Caco-2 (cell line): ENCODE measurements around the gene FURIN. TPM values are rescaled to one million over a fixed set of nuclear protein-coding genes. Genes with fewer than 3 reads are reported as not detected.

Experiments
- BruUV-seq: library from RNA; stranded (reverse); fragments of 400-500 nt; replicated peaks from 2 replicates; lab custom pipeline; 2021; lab: Mats Ljungman, UMichigan
- CTCF ChIA-PET: fragments of 300-600 bp; sonication (Branson Sonifier 250); formaldehyde crosslinking; loops from one replicate; lab custom pipeline; 2022; ENCODE audit warnings: antibody characterized with exemption; lab: Charles Lee
- POLR2A ChIA-PET: fragments of 300-600 bp; sonication (Branson Sonifier 250); formaldehyde crosslinking; loops from one replicate; lab custom pipeline; 2022; ENCODE audit warnings: antibody characterized with exemption; lab: Charles Lee
- DNase-seq, 2 experiments: peaks; one replicate each; pipeline versions ENCODE4 v3.0.0 to v3.0.0-alpha.2; 2020 to 2022
- H3K27me3 ChIP-seq: replicated peaks from 2 replicates; pipeline ENCODE4 v1.6.0; 2011; ENCODE audit warnings: low read length; ENCODE audit not compliant: control insufficient read depth, insufficient read depth
- H3K36me3 ChIP-seq: 2 replicates; pipeline ENCODE4 v1.5.1; 2011; ENCODE audit warnings: low read length; ENCODE audit not compliant: control insufficient read depth, insufficient read depth
- H3K4me1 ChIP-seq: fragments of 250-450 bp; sonication (Bioruptor Pico); 2 replicates; pipeline ENCODE4 v1.5.1; 2020; ENCODE audit warnings: mild to moderate bottlenecking
- H3K4me3 ChIP-seq: 2 replicates; pipeline ENCODE4 v1.5.1; 2011; ENCODE audit warnings: low read depth, mild to moderate bottlenecking, control low read depth, low read length
- H3K9me3 ChIP-seq: fragments of 250-450 bp; sonication (Bioruptor Pico); 2 replicates; pipeline ENCODE4 v1.5.1; 2020; ENCODE audit warnings: mild to moderate bottlenecking, moderate library complexity
- H3K27ac Mint-ChIP-seq: one replicate; pipeline ENCODE4 v1.8.0; 2022; ENCODE audit warnings: mixed read lengths; ENCODE audit not compliant: unreplicated experiment
- H3K27me3 Mint-ChIP-seq: one replicate; pipeline ENCODE4 v1.8.0; 2022; ENCODE audit warnings: mixed read lengths; ENCODE audit not compliant: insufficient read depth, unreplicated experiment
- H3K36me3 Mint-ChIP-seq: one replicate; pipeline ENCODE4 v1.8.0; 2022; ENCODE audit warnings: mild to moderate bottlenecking, mixed read lengths; ENCODE audit not compliant: insufficient read depth, unreplicated experiment
- H3K4me1 Mint-ChIP-seq: one replicate; pipeline ENCODE4 v1.8.0; 2022; ENCODE audit warnings: low read depth, mixed read lengths; ENCODE audit not compliant: unreplicated experiment
- H3K4me3 Mint-ChIP-seq: one replicate; pipeline ENCODE4 v1.8.0; 2022; ENCODE audit warnings: mild to moderate bottlenecking, moderate library complexity, mixed read lengths; ENCODE audit not compliant: unreplicated experiment
- H3K9me3 Mint-ChIP-seq: one replicate; pipeline ENCODE4 v1.8.0; 2022; ENCODE audit warnings: mixed read lengths; ENCODE audit not compliant: unreplicated experiment
- intact Hi-C: fragments of 100-400 bp; cut with micrococcal nuclease; formaldehyde crosslinking; loops from one replicate; pipeline ENCODE4 v1.10.0; 2022; ENCODE audit not compliant: unreplicated experiment
- total RNA-seq: library from RNA; stranded (reverse); gene quantifications from 2 replicates; pipeline ENCODE4 v1.2.3, GENCODE V29; 2022
- TF ChIP-seq, protein P1 (sequence below), 2 experiments: fragments of 200-600 bp in 1 of 2; IDR thresholded peaks; 1 replicate in 1 of 2; 2 replicates in 1 of 2; pipeline versions ENCODE4 v1.5.1 to v1.8.0; 2011 to 2022; ENCODE audit warnings: antibody characterized with exemption in 1 of 2, control low read depth in 1 of 2, inconsistent platforms in 1 of 2, low read depth in 1 of 2, low read length in 1 of 2, mild to moderate bottlenecking in 1 of 2, moderate library complexity in 1 of 2; ENCODE audit not compliant: insufficient read depth in 1 of 2, severe bottlenecking in 1 of 2, unreplicated experiment in 1 of 2

Gene FURIN
- total RNA-seq, 1 experiment from 2014 or later = 43.0 TPM

DNA sequence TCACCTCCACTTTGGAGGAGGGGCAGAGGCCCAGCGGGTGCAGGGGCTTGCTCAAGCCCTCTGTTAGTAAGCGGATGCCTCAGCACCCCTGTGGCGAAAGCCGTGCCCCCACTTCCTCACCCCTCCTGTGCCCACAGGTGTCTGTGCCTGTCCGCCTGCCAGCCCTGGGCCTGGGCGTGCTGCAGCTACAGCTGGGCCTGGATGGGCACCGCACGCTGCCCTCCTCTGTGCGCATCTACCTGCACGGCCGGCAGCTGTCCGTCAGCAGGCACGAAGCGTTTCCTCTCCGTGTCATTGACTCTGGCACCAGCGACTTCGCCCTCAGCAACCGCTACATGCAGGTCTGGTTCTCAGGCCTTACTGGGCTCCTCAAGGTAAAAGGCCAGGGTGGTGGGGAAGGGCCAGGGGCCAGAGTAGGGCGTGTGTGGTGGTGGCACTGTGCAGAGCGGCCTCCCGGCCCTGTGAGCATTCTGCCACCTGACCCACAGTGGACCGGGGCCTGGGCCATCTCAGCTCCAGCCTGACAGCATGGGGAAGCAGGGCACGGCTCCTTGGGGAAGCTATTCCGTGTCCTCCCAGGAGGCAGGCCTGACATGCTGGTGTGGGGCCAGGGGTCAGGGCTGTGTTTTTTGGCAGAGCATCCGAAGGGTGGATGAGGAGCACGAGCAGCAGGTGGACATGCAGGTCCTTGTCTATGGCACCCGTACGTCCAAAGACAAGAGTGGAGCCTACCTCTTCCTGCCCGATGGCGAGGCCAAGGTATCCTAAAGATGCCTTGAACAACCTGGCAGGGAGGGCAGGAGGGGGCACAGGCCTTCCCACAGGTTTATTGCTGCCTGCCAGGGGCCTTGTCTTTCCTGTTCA, 43.8 kb downstream of the FURIN start:
- BruUV-seq = no TSS peak
- intact Hi-C loops = no loop called here
- Histone ChIP-seq H3K4me1 (no peaks in the 10 kb centered on the region), H3K9me3 (no peaks in the 10 kb centered on the region), H3K27me3 (no peaks in the 10 kb centered on the region), H3K36me3 (no peaks in the 10 kb centered on the region; the same call in 1 of the 2 replicates), H3K4me3 (no peak overlapping the region)
- peaks cover 15% of the 10 kb centered on the region for H3K36me3 Mint-ChIP-seq
- TF ChIP-seq, protein P1, sequence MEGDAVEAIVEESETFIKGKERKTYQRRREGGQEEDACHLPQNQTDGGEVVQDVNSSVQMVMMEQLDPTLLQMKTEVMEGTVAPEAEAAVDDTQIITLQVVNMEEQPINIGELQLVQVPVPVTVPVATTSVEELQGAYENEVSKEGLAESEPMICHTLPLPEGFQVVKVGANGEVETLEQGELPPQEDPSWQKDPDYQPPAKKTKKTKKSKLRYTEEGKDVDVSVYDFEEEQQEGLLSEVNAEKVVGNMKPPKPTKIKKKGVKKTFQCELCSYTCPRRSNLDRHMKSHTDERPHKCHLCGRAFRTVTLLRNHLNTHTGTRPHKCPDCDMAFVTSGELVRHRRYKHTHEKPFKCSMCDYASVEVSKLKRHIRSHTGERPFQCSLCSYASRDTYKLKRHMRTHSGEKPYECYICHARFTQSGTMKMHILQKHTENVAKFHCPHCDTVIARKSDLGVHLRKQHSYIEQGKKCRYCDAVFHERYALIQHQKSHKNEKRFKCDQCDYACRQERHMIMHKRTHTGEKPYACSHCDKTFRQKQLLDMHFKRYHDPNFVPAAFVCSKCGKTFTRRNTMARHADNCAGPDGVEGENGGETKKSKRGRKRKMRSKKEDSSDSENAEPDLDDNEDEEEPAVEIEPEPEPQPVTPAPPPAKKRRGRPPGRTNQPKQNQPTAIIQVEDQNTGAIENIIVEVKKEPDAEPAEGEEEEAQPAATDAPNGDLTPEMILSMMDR (IDR thresholded peaks at IDR 0.05; ENCODE audit: insufficient read depth in 1 of 2, low read depth in 1 of 2, low read length in 1 of 2, severe bottlenecking in 1 of 2, unreplicated experiment in 1 of 2) = no peak
- H3K27me3 Mint-ChIP-seq = no peaks in the 10 kb centered on the region
- DNase-seq = no peak
- H3K27ac Mint-ChIP-seq = no peak overlapping the region
- CTCF ChIA-PET = no interaction called here
- H3K9me3 Mint-ChIP-seq = no peaks in the 10 kb centered on the region
- POLR2A ChIA-PET = no interaction called here
- no peak overlapping the region for H3K4me3 Mint-ChIP-seq
- no peaks in the 10 kb centered on the region for H3K4me1 Mint-ChIP-seq

DNA sequence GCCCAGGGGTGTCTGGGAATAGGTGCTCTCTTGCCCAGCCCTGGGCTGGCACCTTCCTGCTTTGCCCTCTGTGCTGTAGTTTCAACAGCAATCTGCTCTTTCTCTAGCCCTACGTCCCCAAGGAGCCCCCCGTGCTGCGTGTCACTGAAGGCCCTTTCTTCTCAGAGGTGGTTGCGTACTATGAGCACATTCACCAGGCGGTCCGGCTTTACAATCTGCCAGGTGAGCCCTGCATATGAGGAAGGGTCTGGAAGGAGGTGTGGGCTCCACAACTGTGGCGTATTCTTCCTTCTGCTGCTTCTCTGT, 44.3 kb downstream of the FURIN start:
- Mint-ChIP-seq H3K4me3 (no peak overlapping the region), H3K27ac (no peak overlapping the region), H3K4me1 (no peaks in the 10 kb centered on the region), H3K9me3 (no peaks in the 10 kb centered on the region), H3K36me3 (peaks cover 21% of the 10 kb centered on the region), H3K27me3 (no peaks in the 10 kb centered on the region)
- ChIA-PET CTCF (no interaction called here), POLR2A (no interaction called here)
- BruUV-seq = no TSS peak
- DNase-seq = no peak
- Histone ChIP-seq H3K4me1 (no peaks in the 10 kb centered on the region), H3K4me3 (no peak overlapping the region), H3K27me3 (no peaks in the 10 kb centered on the region), H3K9me3 (no peaks in the 10 kb centered on the region), H3K36me3 (no peaks in the 10 kb centered on the region)
- TF ChIP-seq, protein P1 (IDR thresholded peaks at IDR 0.05; ENCODE audit: insufficient read depth in 1 of 2, low read depth in 1 of 2, low read length in 1 of 2, severe bottlenecking in 1 of 2, unreplicated experiment in 1 of 2) = no peak
- intact Hi-C loops = no loop called here

DNA sequence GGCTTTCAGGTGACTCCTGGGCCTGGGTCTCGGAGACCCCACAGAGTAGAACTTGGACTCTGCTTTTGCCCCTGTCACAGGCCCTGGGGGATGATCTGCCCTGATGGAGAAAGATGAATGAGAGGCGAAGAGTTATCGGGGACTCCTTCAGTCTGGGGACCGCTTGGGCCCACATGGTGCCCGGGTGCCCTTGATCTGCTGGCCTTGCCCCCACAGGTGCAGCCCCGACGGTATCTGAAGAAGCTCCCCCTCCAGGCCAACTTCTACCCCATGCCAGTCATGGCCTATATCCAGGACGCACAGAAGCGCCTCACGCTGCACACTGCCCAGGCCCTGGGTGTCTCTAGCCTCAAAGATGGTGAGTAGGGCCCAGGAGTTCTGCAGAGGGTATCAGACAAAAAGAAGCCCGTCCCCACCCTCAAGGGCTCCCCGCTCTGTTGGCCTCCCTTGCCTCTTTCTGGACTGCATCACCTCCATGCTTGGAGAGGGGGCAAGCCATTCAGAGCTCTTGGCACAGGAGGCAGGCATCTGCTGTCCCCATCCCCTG, 45.1 kb downstream of the FURIN start:
- CTCF ChIA-PET = interaction anchor here (0.6 kb wide), 1 partner anchor 19 kb away, joined by 3 read pairs; no protein-coding TSS in a partner anchor
- Histone ChIP-seq H3K4me3 (no peak overlapping the region), H3K36me3 (no peaks in the 10 kb centered on the region), H3K9me3 (no peaks in the 10 kb centered on the region), H3K4me1 (no peaks in the 10 kb centered on the region), H3K27me3 (no peaks in the 10 kb centered on the region)
- POLR2A ChIA-PET = no interaction called here
- intact Hi-C loops = no loop called here
- TF ChIP-seq, protein P1 (IDR thresholded peaks at IDR 0.05; ENCODE audit: insufficient read depth in 1 of 2, low read depth in 1 of 2, low read length in 1 of 2, severe bottlenecking in 1 of 2, unreplicated experiment in 1 of 2) = no peak
- H3K9me3 Mint-ChIP-seq = no peaks in the 10 kb centered on the region
- no peak overlapping the region for H3K27ac Mint-ChIP-seq
- DNase-seq = no peak
- H3K4me1 Mint-ChIP-seq = no peaks in the 10 kb centered on the region
- H3K4me3 Mint-ChIP-seq = no peak overlapping the region
- H3K27me3 Mint-ChIP-seq = no peaks in the 10 kb centered on the region
- BruUV-seq = no TSS peak
- H3K36me3 Mint-ChIP-seq = peaks cover 21% of the 10 kb centered on the region
